GM18507 (cell line): ENCODE data around the gene GRAP.

Experiments used
- DNase-seq: peaks from one replicate; pipeline ENCODE4 v3.0.0; 2011; ENCODE audit warnings: low read depth; ENCODE audit not compliant: insufficient read length; ENCODE audit errors: extremely low spot score
- FAIRE-seq: peaks from 2 replicates; lab custom pipeline; 2011; peaks lifted over from hg19 to GRCh38; lab: Jason Lieb, UNC

The GRAP gene

GRCh38 chr17:19005789-19006430 is 40.8 kb downstream of the GRAP start:
- DNase-seq (no peak), FAIRE-seq (no peak)

DNA sequence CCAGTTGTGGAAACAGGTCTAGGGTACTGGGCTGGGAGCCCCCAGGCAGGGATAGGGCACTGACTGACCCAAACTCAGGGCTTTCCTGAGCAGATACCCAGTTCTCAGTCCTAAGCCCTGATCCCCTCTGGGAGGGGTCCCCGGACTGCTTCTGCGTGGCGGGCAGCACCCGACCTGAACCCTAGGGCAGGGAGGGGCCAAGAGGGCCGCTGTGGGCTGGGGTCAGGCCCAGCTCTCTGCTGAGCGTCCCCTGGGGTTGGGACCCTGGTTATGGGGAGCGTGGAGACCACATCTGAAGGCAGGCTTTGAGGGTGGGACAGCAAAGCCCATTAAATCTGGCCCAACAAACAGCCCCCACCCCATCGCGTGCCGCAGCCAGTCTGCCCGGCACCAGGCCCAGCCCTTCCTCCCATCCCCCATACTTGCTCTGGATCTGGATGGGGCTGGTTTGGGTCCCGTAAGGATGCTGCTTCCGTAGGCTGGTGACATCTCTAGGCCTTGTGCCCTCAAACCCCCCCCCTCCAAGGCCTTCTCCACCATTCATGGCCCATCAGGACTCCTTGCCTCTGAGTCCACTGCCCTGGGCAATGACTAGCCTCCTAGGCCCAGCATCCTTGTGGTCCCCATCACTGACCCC is 41.5 kb downstream of the GRAP start:
- FAIRE-seq (no peak), DNase-seq (no peak)

GRCh38 chr17:19004421-19005136 is 42.2 kb downstream of the GRAP start, which contains the start of gene FAM83G:
Gene FAM83G (minus strand): TSS chr17:19004764. CDS start chr17:19004041, 723 bp downstream.
- FAIRE-seq (peak; percentile 85), DNase-seq (peak; percentile 79)

GRCh38 chr17:19003543-19004420 is 43.0 kb downstream of the GRAP start:
- FAIRE-seq (no peak), DNase-seq (peak; percentile 35)

GRCh38 chr17:19002805-19003542 is 43.8 kb downstream of the GRAP start:
- DNase-seq (no peak), FAIRE-seq (no peak)

- DNase-seq (no peak), FAIRE-seq (no peak)
Measured at GRCh38 chr17:19001907-19002590, 44.7 kb downstream of the GRAP start.

DNA sequence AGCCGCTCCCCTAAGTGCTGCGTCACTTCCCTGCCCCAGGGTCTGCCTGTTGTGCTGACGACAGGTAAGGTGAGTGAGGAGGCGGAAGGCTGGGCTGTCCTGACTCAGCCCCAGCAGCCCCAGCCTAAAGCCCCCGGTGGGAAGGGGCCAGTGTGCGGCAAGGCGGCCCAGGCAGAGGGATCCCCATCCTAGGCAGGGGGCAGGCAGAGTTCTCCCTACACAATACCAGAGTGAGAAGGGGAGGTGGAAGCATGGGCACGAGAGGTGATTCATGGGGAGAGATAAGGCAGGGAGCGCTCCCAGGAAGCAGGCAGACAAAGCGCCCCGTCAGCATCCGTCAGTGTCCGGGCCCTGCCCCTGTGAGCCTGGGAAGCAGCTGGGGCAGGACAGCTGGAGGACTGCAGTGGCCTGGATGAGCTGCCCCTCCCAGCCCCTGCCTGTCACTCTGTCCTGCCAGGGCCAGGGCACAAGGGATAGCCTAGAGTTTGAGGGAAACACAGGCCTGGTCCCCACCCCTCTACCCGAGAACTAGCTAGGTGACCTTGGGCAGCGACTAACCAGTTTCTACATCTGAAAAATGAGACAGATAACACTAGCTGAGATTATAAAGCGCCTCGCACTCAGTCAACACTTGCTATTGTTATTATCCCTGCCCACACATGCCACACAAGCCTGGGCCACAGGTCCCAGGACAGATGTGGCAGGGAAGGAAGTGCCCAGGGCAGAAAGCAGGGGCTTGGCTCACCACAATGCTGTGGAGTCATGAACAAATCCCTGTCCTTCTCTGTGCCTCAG is 46.0 kb downstream of the GRAP start:
- DNase-seq, result no peak
- no peak for FAIRE-seq

GRCh38 chr17:18999911-19000310 is 46.8 kb downstream of the GRAP start:
- FAIRE-seq (no peak), DNase-seq (no peak)

DNA sequence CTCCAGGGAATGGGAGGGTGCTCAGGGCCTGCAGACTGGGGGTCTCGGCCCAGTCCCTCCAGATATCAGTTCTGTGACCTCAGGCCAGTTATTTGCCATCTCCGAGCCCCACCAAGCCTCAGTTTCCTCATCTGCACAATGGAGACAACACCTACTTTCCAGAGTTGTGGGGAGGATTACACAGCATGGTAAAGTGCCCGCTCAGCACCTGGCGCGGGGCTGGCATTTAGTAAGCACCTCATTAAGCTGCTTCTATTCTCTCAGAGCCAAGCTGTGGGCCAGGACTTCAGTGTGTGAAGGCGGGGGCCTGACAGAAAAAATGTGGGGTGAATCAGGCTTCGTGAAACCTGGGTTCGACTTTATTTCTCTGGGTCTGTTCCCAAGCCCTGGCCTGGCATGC is 47.4 kb downstream of the GRAP start:
- no peak for FAIRE-seq
- DNase-seq, result no peak

DNA sequence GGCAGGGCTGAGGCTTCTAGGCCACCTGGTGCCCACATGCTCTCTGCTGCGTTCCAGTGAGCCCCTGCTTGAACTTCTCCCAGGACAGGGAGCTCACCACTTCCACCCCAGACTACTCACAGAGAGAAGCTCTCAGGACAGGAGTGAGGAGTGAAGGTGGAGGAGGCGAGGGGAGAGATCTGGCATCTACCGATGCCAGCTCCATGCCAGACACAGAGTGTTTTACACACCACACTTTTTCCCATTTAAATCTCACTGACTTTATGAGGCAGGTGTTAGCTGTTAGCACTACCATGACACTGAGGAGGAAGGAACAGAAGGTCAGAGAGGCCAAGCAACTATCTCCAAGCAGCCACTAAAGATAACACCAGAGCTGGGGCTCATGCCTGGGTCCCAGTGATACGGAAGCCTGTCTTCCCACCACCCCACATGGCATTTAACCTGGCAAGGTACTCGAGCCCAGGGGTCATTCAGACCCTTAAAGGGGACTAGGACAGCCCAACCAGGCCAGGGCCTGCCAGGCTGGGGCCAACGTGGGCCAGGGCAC is 49.0 kb downstream of the GRAP start:
- FAIRE-seq, result no peak
- no peak for DNase-seq

DNA sequence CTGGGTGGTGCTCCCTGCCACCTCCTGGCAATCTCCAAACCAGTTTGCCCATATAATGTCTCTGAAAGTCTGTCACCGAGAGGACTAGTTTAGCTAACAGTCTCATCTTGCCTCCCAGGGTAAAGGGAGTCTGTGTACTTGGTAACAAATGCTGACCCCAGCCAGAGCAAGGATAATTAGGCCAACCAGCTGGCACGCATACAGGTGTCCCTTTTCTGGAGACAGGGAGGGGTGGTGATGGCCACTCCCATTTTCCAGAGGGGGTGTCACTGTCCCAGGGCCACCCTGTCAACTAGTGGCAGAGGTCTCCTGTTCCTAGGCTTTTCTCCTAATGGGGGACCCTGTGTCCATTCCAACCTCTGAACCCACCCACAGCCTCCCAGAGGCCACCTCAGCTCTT is 50.3 kb downstream of the GRAP start:
- FAIRE-seq (no peak), DNase-seq (no peak)

- FAIRE-seq (no peak), DNase-seq (no peak)
Measured at GRCh38 chr17:18995220-18995619, 51.5 kb downstream of the GRAP start.

DNA sequence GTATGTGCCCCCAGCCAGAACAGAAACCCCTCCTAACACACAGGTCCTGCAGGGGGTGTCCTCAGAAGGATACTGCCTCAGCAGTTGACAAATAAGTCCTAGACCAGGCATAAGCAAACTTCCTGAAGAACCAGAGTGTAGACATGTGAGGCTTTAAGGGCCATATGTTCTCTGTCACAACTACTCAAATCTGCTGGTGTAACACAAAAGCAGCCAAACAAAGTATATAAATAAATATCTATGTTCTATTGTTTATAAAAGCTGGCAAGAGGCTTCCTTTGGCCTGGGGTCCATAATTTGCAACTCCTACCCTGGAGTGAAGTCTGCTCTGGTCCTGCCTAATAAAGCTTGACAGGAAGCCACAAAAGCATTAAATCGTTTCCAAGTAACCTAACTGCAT is 52.1 kb downstream of the GRAP start:
- DNase-seq, result no peak
- no peak for FAIRE-seq

GRCh38 chr17:18993905-18994526 is 52.7 kb downstream of the GRAP start:
- no peak for DNase-seq
- no peak for FAIRE-seq

- peak; percentile 26 for DNase-seq
- peak; percentile 60 for FAIRE-seq
Measured at GRCh38 chr17:18992454-18993130, 54.2 kb downstream of the GRAP start.

DNA sequence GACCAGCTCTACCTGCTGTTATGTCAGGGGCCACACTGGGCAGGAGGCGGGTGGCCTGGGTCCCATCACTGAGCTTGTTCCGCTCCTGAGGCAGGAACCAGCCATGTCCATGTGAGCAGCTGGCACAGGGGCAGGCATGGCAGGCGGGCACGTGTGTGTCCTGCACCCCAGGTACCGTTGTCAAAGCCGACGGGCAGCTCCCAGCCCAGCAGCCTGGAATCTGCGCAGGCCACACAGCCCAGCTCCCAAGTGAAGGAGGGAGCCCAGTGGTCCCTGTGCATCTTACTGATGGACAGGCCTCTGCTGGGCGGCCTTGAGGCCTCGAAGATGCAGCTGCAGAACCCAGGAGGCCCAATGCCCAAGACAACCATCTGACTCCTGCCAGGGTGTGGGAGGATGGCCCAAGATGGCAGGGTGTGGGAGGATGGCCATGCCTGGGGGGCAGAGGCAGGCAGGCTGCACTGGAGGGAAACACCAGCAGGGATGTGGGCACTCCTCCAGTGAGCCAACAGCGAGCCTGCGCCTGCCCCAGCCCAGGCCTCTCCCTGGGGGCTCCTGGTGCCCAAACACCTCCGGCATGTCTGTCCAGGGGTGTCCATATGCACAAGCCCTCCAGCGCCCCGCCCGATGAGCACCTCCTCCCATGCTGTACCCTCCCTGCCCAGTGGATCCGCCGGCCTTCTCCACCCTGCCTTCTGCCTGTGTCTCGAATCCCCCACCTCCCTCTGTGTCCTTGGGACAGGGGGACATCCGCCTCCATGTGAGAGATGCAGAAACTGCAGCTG is 55.0 kb downstream of the GRAP start:
- DNase-seq (no peak), FAIRE-seq (no peak)
